Right renal cortex interstitium (tissue), 3 donors: ENCODE results near the gene HPCA. TPM values are rescaled to one million over a fixed set of nuclear protein-coding genes. Genes with fewer than 3 reads are reported as not detected.

Experiments used
- DNase-seq, 3 donors: peaks; one replicate each; pipeline ENCODE4 v3.0.0-alpha.2; 2013; ENCODE audit warnings: low read depth in 3 of 3, low spot score in 2 of 3
- polyA plus RNA-seq, 3 donors: library from polyadenylated mRNA; unstranded; fragments of 120-200 nt; gene quantifications; one replicate each; pipeline ENCODE4 v1.2.1, GENCODE V29; 2013; ENCODE audit not compliant: insufficient read length in 3 of 3

The HPCA gene
- polyA plus RNA-seq, 3 donors, result 0.25 to 0.35 (median 0.33) TPM

- DNase-seq, result no peak
Observed at GRCh38 chr1:32870615-32871363, 15.5 kb upstream of the HPCA start, which contains the start of gene FNDC5. FNDC5 (minus strand) TSS chr1:32870912.

DNA sequence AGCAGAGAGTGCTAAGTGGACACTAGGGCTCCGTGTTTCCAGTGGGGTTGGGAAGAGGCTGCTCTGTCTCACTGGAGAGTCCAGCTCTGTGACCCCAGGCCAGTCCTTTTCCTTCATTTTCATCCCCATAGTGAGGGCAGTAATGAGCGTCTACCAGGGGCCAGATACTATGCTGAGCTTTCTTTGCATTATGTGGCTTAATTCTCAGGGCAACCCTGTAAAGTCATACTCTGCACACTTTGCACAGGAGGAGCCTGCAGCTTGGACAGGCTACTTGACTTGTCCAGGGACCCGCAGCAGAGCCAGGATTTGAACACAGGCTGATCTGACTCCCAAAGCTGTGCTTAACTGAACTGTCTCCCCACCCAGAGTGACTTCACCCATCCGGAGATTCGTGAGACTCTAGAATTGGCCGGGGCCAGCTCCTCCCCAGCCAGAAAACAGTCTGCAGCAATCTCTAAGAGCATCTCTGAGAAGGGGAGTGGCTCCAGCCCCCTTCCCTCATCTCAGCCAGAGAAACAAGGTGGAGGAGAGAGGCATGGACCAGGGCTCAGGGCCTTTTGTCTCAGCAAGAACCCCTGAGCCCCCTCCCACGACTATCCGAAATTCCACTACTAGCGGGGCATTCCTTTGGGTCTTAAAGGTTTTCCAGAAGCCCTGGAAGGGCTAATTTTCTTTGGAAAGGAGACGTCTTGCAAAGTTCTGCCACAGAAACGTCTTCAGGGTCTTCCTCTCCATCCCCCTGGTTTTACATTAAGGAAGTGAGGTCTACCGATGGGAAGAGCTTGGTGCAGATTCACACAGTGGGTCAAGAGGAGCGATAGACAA is 14.7 kb upstream of the HPCA start:
- no peak for DNase-seq

DNA sequence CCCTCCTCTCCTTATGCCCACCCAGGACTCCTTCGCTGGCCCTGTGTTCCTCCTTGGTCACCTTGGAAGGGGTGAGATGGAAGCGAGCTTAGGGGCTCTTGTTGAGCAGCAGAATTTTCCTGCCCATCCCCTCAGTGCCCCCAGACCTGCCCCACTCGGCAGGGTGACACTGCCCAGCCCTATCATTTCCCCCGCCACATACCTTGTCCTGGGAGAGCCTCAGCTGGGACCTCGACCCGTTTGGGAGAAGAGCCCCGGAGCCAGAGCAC is 14.2 kb upstream of the HPCA start:
- DNase-seq, result no peak

- DNase-seq, result no peak
Observed at GRCh38 chr1:32873484-32873883, 12.8 kb upstream of the HPCA start.

DNA sequence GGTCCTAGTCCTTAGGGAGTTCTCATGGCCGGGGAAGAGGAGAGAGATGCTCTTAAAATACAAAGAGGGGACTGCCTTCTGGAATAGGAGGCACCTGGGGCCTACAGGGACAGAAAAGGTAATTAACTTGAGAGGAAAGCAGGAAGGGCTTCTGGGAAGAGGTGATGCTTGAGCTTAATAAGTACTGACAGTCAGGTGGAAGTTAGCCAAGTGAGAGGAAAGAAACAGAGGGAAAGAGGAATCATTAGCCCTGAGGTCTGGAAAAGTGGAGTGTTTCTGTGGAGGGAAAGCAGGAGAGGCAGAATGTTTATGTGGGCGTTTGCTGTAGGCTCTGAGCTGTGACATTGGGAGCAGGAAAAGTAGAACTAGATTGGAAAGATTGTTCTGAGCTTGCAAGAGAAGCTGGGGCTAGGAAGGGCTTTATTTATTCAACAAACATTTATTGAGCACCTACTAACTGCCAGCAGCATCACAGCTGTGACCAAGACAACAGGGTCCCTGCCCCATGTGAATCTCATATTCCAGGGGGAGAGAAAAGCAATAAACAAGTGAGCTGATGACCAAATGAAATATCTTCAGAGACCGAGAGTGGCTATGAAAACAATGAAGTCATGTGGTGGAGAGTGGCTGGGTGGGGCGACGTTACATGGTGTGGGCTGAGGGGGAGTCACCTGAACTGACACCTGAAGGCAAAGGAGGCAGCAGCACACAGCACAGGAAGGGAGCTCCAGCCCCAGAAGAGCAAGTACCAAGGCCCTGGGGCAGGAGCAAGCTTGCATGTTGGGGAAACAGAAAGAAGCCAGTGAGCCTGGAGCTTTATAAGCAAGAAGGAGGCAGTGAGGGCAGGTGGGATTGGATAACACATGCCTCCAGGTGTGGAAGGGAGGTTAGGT is 11.2 kb upstream of the HPCA start:
- no peak for DNase-seq

DNA sequence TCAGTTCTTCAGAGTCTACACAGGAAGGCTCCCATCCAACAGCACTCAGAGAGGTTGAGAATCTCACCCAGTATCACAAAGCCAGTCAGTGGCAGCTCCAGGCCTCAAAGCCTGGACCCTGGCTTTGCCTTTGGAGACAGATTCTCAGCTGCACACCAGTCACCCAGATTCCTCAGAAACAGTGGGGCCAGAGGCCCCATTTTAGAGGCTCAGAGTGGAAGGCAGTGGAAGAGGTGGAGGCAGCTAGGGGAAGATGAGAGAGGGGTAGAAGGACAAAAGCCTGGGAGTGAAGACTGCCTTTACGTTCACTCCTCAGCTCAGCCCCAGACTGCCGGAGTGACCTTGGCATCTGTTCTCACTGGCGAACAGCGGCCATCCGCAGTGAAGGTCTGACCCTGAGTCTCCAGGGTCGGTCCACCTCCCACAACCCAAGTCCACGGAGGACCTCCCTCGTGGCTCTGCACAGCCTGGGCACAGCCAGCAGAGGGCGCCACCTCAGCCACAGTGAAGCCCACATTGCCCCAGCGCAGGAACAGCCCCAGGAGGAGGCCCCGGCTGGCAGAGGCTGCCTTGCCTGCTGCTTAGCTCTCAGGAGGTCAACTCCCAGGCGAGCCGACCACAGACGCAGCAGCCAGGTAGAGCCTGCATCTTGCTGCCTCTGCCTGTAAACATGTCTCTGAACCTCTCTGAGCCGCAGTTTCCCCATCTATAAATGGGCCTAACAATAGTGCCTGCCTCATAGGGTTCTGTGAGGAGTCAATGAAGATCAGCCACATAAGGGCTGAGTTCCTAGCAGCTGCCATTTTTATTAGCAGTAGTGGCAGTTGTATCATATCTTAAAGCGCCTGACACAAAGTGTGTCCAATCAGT is 9.7 kb upstream of the HPCA start:
- DNase-seq, result no peak

- DNase-seq, result no peak
Observed at GRCh38 chr1:32877211-32878110, 8.8 kb upstream of the HPCA start.

DNA sequence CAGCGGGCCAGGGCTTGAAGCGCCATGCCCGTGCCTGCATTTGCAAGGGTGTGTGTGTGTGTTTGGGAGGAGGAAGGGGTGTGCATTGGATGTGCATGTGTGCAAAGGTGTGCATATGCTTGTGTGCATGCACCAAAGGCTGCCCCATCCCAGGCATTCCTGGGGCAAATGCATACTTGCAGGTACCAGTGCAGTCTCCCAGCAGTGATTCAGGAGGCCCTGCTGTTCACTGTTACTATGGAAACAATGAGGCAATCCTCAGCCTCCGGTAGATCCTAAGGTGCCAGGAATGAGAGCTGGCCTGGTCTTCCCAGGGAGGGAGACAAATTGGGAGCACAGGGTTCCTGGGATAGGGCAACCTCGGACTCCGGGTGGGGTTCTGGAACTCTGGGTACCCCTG is 8.1 kb upstream of the HPCA start:
- DNase-seq, result no peak

GRCh38 chr1:32878637-32879041 is 7.7 kb upstream of the HPCA start:
- no peak for DNase-seq

GRCh38 chr1:32881291-32881690 is 5.0 kb upstream of the HPCA start:
- no peak for DNase-seq

DNA sequence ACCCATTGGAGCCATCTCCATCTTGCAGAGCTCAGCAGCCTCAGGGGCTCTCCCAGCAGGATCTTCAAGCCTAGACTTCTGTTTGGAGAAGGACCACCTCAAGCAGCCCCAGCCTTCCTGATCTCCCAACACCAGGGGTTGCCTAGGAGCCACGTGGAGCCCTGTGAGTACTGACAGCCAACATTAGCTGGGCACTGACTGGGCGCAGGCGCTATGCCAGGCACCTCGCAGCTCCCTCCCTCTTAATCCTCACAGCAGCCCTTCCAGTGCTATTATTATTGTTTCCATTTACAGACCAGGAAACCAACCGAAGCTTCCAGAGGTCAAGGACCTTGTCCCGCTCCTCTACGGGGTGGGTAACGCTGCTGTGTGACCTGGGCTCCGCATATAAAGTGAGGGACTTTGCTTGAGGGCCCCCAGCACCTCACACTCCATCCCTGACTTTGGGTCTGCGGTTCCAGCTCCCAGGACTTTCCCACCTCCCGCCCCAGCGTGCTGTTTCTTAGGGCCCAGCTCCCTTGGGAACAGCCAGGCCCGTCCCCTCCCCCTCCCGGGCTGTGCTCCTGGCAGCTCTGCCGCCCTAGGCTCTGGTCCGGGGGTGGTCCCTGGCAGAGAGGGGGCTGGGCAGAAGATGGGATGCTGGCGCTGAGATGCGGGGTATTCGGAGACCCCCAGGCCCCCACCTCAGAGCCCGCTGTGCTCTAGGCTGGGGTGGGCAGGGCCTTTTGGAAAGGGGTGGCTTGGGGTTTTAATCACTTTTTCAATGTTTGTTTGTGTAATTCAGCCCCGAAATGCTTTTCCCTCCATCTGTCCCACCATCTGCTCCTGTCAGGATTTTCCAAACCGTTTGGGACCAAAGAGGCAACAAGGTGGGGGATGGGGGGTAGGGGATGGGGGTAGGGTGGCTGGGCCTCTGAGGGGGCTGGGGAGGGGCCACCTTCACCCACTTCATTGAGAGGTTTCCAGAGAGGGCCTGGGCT is 4.1 kb upstream of the HPCA start:
- no peak for DNase-seq

DNA sequence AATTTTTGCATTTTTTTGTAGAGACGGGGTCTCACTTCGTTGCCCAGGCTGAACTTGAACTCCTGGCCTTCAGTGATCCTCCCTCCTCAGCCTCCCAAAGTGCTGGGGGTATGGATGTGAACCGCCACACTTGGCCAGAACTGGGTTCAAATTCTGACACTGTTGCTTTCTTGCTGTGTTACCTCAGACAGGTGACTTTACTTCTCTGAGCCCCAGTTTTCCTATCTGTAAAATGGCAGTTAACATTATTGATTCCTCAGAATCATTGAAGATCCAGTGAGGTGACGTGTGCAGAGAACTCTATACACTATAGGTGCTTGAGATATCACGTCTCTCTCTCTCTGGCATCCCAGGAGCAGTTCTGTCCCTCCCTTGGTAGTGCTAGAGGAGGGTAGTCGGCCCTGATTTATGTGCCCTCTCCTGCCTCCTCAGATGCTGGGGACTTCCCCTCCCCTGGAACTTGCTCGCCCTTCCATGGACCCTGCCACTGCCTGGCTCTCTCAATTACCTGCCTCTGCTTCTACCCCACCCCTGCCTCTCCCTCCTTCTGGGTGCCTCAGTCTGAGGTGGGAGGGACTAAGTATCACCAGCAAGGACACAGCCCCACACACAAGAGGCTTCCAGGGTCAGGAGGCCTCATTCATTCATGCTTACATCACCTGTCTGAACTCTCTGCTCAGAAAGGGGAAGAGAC is 2.8 kb upstream of the HPCA start:
- no peak for DNase-seq

GRCh38 chr1:32884032-32884372 is 2.3 kb upstream of the HPCA start:
- no peak for DNase-seq

DNA sequence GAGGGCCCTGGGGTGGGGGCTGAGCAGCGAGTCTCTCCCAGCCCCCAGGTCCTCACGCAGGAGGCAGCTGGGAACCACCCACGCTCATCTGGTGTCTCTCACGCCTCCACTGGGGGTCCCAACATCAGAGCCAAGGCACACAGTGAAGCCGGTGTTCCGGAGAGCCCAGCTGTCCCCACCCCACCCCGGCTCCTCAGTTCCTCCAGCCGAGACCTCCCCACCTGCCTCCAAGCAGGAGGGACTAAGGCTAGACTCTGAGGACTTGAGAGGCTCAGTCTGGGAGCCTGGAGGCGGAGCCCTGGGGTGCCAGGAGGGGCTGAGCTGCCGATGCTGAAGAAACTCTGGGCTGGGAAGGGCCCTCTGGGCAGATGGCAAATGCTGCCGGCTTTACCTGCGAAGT is 1.6 kb upstream of the HPCA start:
- DNase-seq, result no peak

DNA sequence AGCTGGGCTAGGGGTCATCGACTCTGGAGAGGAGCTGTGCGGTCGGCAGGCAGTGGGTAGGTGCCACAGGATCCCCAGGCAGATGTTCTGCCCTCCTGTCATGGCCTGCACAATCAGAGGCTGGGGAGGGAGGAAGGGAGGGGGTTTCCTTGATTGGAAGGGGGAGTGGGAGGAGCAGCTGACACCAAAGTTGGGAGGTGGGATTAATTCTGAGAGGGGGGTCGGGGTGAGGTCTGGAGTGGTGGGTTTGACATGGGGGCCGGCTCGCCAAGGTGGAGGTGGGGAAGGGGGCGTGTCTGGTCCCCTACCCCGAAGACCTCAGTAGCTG is 651 bp upstream of the HPCA start:
- DNase-seq, result no peak

GRCh38 chr1:32886828-32887414 is 630 bp downstream of the HPCA start:
- DNase-seq, result no peak

DNA sequence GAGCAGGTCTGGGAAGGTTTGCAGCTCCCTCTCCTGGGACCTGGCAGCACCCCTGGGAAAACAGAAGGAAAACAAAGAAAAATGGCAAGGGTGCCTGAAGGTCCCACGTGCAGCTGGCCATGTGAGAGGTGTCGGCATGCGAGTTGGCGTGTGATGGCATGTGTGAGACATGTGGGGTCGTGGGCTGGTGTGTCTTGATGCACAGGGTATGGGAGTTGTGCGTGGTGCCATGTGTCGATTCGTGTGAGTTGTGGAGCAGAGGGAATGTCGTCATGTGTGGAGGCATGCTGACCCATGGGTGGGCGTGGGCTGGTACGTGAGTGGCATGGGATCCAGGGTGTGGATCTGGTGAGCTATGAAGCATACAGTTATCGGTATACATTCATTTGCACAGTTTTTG is 1.3 kb downstream of the HPCA start:
- no peak for DNase-seq

DNA sequence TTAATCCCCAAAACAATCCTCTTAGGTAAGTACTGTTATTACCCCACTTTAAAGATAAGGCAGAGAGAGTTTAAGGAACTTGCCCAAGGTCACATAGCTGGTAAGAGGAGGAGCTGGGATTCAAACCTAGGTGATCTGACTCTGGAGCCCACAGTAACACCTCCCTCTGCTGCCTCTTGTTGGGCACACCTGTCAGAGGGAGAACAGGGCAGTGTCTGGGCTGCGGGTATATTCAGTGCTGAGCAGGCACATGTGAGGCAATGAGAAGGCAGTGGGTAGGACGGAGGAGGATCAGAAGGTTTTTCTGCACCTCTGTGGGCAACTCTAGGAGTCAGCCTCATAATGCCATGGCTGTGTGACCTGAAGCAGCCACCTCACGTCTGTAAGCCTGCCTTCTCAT is 1.8 kb downstream of the HPCA start:
- DNase-seq, result no peak
